ENCODE results near the gene CARD11.

CARD11 gene

GRCh38 chr7:2956526-2957368, 86.9 kb downstream of the CARD11 start (continued):
- TF ChIP-seq, protein P1, sequence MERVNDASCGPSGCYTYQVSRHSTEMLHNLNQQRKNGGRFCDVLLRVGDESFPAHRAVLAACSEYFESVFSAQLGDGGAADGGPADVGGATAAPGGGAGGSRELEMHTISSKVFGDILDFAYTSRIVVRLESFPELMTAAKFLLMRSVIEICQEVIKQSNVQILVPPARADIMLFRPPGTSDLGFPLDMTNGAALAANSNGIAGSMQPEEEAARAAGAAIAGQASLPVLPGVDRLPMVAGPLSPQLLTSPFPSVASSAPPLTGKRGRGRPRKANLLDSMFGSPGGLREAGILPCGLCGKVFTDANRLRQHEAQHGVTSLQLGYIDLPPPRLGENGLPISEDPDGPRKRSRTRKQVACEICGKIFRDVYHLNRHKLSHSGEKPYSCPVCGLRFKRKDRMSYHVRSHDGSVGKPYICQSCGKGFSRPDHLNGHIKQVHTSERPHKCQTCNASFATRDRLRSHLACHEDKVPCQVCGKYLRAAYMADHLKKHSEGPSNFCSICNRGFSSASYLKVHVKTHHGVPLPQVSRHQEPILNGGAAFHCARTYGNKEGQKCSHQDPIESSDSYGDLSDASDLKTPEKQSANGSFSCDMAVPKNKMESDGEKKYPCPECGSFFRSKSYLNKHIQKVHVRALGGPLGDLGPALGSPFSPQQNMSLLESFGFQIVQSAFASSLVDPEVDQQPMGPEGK (CRISPR knock-in tag; IDR thresholded peaks at IDR 0.05; ENCODE audit: borderline replicate concordance), result no peak
- TF ChIP-seq GLIS3 (CRISPR knock-in tag; IDR thresholded peaks at IDR 0.05) (no peak), ZC3H10 (CRISPR knock-in tag; IDR thresholded peaks at IDR 0.05) (no peak)

DNA sequence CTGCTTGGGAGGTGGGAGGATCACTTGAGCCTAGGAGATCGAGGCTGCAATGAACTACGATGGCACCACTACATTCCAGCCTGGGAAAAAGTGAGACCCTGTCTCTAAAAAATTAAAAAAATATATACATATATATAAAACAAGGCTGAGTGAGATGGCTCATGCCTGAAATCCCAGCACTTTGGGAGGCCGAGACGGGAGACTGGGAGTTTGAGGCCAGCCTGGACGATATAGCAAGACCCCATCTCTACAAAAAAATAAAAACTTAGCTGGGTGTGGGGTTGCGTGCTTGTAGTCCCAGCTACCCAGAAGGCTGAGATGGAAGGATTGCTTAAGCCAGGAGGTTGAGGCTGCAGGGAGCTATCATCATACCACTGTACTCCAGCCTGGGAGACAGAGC, 87.6 kb downstream of the CARD11 start:
- ATAC-seq, result no peak
- TF ChIP-seq ISL1 (CRISPR knock-in tag; IDR thresholded peaks at IDR 0.05) (no peak), ZNF565 (CRISPR knock-in tag; conservative IDR thresholded peaks at IDR 0.05; ENCODE audit: low read depth) (no peak), TCF4 (CRISPR knock-in tag; IDR thresholded peaks at IDR 0.05; ENCODE audit: borderline replicate concordance) (no peak), ESRRG (CRISPR knock-in tag; IDR thresholded peaks at IDR 0.05) (no peak), BACH2 (CRISPR knock-in tag; IDR thresholded peaks at IDR 0.05; ENCODE audit: borderline replicate concordance) (no peak), CSDC2 (CRISPR knock-in tag; IDR thresholded peaks at IDR 0.05) (no peak), GLIS3 (CRISPR knock-in tag; IDR thresholded peaks at IDR 0.05) (no peak), ARNTL (CRISPR knock-in tag; IDR thresholded peaks at IDR 0.05; ENCODE audit: borderline replicate concordance, low read depth) (no peak), ZFP3 (CRISPR knock-in tag; IDR thresholded peaks at IDR 0.05) (no peak), ZNF8 (CRISPR knock-in tag; IDR thresholded peaks at IDR 0.05) (no peak), RARB (CRISPR knock-in tag; IDR thresholded peaks at IDR 0.05) (no peak), ZNF70 (CRISPR knock-in tag; IDR thresholded peaks at IDR 0.05) (no peak), CSRNP3 (CRISPR knock-in tag; IDR thresholded peaks at IDR 0.05) (no peak), OSR1 (CRISPR knock-in tag; IDR thresholded peaks at IDR 0.05) (no peak)
- TF ChIP-seq, protein P2, sequence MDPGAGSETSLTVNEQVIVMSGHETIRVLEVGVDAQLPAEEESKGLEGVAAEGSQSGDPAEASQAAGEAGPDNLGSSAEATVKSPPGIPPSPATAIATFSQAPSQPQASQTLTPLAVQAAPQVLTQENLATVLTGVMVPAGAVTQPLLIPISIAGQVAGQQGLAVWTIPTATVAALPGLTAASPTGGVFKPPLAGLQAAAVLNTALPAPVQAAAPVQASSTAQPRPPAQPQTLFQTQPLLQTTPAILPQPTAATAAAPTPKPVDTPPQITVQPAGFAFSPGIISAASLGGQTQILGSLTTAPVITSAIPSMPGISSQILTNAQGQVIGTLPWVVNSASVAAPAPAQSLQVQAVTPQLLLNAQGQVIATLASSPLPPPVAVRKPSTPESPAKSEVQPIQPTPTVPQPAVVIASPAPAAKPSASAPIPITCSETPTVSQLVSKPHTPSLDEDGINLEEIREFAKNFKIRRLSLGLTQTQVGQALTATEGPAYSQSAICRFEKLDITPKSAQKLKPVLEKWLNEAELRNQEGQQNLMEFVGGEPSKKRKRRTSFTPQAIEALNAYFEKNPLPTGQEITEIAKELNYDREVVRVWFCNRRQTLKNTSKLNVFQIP (CRISPR knock-in tag; IDR thresholded peaks at IDR 0.05; ENCODE audit: borderline replicate concordance, low read depth), result no peak
- TF ChIP-seq, protein P3, sequence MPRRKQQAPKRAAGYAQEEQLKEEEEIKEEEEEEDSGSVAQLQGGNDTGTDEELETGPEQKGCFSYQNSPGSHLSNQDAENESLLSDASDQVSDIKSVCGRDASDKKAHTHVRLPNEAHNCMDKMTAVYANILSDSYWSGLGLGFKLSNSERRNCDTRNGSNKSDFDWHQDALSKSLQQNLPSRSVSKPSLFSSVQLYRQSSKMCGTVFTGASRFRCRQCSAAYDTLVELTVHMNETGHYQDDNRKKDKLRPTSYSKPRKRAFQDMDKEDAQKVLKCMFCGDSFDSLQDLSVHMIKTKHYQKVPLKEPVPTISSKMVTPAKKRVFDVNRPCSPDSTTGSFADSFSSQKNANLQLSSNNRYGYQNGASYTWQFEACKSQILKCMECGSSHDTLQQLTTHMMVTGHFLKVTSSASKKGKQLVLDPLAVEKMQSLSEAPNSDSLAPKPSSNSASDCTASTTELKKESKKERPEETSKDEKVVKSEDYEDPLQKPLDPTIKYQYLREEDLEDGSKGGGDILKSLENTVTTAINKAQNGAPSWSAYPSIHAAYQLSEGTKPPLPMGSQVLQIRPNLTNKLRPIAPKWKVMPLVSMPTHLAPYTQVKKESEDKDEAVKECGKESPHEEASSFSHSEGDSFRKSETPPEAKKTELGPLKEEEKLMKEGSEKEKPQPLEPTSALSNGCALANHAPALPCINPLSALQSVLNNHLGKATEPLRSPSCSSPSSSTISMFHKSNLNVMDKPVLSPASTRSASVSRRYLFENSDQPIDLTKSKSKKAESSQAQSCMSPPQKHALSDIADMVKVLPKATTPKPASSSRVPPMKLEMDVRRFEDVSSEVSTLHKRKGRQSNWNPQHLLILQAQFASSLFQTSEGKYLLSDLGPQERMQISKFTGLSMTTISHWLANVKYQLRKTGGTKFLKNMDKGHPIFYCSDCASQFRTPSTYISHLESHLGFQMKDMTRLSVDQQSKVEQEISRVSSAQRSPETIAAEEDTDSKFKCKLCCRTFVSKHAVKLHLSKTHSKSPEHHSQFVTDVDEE (CRISPR knock-in tag; IDR thresholded peaks at IDR 0.05), result no peak

DNA sequence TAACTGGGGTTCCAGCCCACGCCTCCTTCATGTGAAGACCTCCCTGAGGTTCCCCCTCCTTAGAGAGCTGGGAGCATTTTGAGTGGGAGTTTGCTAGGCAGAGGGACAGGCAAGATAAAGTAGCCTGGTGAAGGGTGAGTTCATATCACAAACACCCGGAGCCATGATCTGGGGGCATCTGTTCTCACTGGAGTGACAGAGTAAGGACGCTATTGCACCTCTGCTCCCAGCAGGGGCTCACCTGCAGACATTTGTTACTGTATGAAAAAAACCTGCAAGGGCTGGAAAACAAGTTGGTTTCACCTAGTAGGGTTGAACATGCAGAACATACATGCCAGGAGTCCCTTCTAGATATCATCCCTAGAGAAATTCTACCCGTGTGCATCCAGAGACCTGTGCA, 88.4 kb downstream of the CARD11 start:
- no peak for ATAC-seq
- TF ChIP-seq GLIS3 (CRISPR knock-in tag; IDR thresholded peaks at IDR 0.05) (no peak), BACH2 (CRISPR knock-in tag; IDR thresholded peaks at IDR 0.05; ENCODE audit: borderline replicate concordance) (no peak), PPARA (CRISPR knock-in tag; IDR thresholded peaks at IDR 0.05; ENCODE audit: borderline replicate concordance) (no peak), CSRNP3 (CRISPR knock-in tag; IDR thresholded peaks at IDR 0.05) (no peak), ESRRG (CRISPR knock-in tag; IDR thresholded peaks at IDR 0.05) (no peak), ISL1 (CRISPR knock-in tag; IDR thresholded peaks at IDR 0.05) (no peak), RARB (CRISPR knock-in tag; IDR thresholded peaks at IDR 0.05) (no peak), ZNF70 (CRISPR knock-in tag; IDR thresholded peaks at IDR 0.05) (no peak), CSDC2 (CRISPR knock-in tag; IDR thresholded peaks at IDR 0.05) (no peak), OSR1 (CRISPR knock-in tag; IDR thresholded peaks at IDR 0.05) (no peak), ARNTL (CRISPR knock-in tag; IDR thresholded peaks at IDR 0.05; ENCODE audit: borderline replicate concordance, low read depth) (no peak)
- TF ChIP-seq, protein P1 (CRISPR knock-in tag; IDR thresholded peaks at IDR 0.05; ENCODE audit: borderline replicate concordance), result no peak
- TF ChIP-seq, protein P2 (CRISPR knock-in tag; IDR thresholded peaks at IDR 0.05; ENCODE audit: borderline replicate concordance, low read depth), result no peak

Data from SK-N-SH treated with all-trans-retinoic acid at 6 μM for 48 hours (cell line).